T-helper 9 cell (primary cell): Measurements from ENCODE around the gene KIF5C.
A peak's percentile ranks its signal among the peaks of the same experiment; 100 is the strongest.

Experiments used
- DNase-seq: peaks from one replicate; pipeline ENCODE4 v3.0.0-alpha.2; 2020

The KIF5C gene

GRCh38 chr2:148888003-148888501, 13.0 kb downstream of the KIF5C start:
- DNase-seq = no peak

GRCh38 chr2:148888986-148889385, 14.0 kb downstream of the KIF5C start:
- DNase-seq = no peak

- DNase-seq = no peak
These were observed 18.9 kb downstream of the KIF5C start for GRCh38 chr2:148893906-148894305.

GRCh38 chr2:148896136-148896535, 21.1 kb downstream of the KIF5C start:
- DNase-seq = no peak

DNA sequence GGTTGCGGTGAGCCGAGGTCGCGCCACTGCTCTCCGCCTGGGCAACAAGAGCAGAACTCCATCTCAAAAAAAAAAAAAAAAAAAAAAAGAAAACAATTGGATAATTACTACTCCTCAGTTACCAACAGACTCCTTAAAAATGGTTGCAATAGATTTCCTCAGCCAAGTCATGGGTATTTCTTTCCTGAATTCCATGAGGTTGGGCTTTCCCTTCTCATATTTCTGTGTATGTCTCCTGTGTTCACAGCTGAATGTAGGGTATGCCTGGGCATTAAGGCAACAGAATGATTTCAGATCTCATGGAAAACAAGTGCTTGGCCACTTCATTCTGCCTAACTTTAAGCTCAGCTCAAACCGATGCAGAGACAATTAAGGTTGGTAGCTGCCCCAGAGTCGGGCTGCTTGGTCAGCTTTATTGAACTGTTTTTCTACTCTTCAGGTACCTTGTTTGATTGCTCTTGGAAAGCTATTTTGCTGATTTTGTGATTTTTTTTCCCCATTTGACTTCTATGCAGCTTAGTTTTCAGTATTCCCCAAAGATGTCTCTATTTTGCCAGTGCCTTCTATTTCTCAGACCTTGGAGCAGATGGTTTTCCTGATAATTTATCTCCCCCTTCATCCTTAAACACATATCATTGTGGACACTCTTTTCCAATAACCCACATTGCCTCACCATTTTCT, 24.8 kb downstream of the KIF5C start:
- DNase-seq = no peak

- DNase-seq = no peak
These were observed 25.4 kb downstream of the KIF5C start for GRCh38 chr2:148900350-148900837.

DNA sequence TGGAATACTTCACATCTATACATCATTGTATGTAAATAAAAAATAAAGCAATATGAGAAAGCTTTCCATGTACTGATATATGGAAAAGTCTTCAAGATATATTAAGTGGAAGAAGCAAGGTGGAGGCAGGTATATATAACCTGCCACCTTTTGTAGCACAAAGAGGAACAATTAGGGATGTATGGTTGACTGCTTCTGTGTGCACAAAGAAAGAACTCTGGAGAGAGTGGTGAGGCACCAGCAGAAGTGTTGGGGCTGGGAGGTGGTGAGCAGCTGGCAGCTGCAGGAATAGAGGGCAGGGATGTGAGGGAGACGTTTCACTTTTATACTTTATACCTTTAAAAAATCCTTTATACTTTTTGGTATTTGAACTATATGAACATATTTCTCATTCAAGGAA, 26.1 kb downstream of the KIF5C start:
- no peak for DNase-seq

DNA sequence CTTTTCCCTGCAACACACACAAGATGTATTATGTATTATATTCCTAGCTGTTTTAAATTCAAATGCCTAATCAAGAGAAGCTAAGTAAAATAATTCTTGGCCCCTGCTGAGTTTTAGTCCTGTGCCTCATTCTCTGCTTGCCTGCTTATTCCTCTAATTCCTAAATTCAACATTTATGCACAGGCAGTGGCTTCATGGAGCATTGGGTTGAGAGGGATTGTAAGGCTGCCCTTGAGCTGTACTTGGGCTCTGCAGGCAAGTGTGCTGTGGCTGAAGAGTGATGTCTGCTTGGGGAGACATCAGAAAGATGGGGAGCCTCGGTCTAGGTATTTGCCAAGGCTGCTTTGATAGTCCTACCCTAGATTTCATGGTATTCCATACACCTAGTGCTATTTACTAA, 27.8 kb downstream of the KIF5C start:
- DNase-seq = no peak

DNA sequence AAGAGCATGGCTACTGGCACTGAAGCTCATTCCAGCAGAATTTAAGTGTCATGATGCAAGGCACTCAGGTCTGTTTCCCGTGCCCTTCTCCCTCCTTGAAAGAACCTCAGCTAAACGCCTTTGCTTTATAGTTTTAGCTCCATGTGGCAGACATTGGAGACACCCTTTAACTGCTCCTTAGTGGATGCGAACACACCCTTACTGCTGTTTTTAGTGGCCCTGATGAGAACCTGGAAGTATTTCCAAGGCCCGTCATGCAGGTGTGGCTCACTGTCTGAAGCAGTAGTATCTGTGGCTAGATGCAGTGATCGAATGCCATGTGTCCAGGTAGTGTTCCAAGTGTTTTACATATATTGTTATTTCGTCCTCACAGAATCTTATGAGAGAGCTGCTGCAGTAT, 28.3 kb downstream of the KIF5C start:
- DNase-seq = no peak

GRCh38 chr2:148903979-148904378, 29.0 kb downstream of the KIF5C start:
- no peak for DNase-seq

GRCh38 chr2:148906124-148906523, 31.1 kb downstream of the KIF5C start:
- no peak for DNase-seq

- DNase-seq = no peak
These were observed 32.2 kb downstream of the KIF5C start for GRCh38 chr2:148907085-148907785.

DNA sequence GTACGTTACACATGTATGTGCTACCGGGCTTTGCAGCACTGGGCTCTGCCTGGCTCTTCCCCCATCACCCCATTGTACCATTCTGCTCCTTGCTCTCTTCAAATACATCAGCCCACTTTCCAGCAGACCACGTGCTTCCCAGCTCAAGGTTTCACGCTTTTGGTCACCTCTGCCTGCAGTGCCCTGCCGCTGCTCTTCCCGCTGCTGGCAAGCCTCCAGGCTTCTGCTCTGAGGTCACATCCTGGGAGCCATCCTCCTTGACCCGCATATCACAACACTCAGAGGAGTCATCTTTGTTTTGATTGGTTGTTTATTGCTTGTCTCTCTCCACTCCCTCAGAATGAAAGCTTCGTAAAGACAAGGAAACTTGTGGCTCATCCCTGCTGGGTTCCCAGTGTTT, 34.1 kb downstream of the KIF5C start:
- DNase-seq = no peak

- no peak for DNase-seq
These were observed 38.0 kb downstream of the KIF5C start for GRCh38 chr2:148913061-148913460.

DNA sequence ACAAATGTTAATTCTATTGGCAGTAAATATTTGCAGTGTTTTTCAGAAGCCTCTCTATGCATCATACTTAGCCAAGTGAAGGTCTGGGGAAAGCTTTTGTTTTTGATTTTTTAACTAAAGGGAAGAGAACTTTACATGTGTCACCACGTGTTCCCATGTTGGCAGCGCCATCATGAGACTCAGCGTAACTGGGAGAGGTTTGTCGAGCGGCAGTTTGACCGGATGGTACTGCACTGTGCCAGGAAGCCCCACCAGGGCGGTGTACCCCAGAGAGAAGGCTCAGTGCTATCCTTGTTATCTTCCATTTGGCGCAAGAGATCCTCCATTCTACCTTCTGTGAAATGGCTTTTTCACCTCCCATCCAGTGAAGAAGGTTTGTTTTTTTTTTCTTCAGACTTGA, 38.5 kb downstream of the KIF5C start:
- DNase-seq = no peak

- no peak for DNase-seq
These were observed 39.4 kb downstream of the KIF5C start for GRCh38 chr2:148914463-148914862.

GRCh38 chr2:148917431-148917830, 42.4 kb downstream of the KIF5C start:
- DNase-seq = no peak

GRCh38 chr2:148918554-148918953, 43.5 kb downstream of the KIF5C start:
- no peak for DNase-seq

DNA sequence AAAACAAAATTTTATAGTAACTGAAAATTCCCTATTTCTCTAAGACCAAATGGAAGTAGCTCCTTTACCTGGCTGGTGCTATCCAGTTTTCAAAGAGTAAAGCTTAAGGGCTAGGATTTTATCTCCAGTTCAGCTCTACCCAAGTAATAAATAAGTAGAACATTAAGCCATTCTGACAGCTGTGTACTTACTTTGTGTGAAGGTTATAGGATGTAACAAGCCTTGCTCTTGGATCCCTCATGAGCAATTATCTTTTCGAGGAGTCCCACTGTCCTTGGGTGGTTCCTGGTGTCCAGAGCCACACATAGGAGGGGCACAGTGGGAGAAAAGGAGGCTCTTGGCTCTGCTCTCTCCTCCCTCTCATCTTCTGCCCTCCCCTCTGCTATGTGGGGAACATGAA, 45.5 kb downstream of the KIF5C start:
- DNase-seq = no peak

DNA sequence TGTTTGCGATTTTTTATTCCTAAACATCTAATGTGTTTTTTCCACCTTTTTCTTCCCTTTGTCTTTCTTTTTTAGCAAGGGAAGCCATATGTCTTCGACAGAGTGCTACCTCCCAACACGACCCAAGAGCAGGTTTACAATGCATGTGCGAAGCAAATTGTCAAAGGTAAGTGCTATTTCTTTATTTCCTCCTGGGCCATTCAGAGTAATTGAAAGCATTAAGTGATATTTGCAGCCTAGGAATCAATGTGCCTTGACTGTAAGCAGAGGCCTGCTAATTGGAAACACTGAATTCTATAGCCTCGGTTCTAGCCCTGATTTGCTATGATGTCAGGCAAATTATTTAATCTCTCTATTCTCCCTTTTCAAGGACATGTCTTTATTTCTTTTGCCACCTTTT, 47.0 kb downstream of the KIF5C start:
- DNase-seq = no peak

GRCh38 chr2:148922776-148923475, 47.9 kb downstream of the KIF5C start:
- DNase-seq = no peak

DNA sequence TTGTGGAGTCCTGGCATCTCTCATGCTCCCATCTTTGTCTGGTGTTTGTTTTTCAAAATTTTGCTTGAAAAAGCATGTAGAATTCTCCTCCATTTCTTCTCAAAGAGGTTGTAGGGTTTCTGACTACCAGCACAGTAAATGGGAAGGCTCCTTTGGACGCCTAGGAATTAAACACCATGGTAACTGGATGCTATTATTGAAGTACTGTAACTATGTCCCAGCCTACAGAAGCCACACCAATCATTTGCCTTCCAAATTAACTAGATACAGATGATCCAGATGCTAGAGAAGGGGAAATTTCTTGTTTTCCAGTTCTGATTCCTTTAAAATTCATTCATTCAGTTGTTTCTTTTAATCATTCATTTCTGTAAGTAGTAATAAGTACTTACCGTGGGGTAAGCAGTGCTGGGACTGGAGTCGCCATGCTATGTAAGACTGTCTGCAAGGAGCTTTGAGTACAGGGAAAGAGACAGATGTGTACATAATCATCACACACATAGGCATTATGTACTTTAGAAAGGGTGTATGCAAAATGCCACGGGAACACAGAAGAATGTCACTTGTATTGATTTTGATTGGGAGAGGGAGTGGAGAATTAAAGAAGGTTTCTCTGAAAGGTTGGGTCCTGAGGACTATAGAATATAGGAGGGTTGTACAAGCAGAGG, 49.6 kb downstream of the KIF5C start:
- DNase-seq = no peak

DNA sequence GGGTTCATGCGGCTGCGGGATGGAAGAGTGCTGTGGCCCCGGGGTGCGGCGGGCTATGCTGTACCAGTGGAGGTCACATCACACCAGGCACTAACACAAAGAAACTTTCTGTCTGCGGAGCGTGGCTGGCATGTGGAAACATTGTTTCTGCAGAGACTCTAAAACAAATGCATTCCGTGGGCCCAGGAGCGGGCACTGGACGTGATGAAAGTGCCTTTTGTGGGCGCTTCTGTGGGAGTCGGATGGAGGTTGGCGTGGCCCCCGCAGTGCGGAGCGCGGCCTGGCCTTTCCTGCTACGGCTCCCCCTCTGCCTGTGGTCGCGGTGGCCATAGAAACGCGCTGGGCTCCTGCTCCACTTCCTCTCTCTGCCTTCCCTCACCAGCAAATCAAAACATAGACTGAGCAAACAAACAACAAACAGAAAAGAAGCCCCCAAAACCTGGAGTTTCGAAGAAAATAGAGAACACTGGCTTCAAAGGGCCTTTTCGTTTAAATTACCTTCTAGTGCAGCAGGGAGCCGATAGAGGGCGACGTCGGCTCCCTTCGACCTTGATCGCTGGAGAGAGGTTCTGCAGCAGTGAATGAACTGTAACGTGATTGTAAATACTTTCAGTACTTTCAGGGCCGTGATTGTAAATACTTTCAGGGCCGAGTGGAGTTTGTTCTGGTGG, 51.4 kb downstream of the KIF5C start:
- peak; percentile 32 for DNase-seq
